ENCODE measurements around the gene RAP2C. TPM values are rescaled to one million over a fixed set of nuclear protein-coding genes. Genes with fewer than 3 reads are reported as not detected.

The RAP2C gene
- polyA plus RNA-seq, 1 donor from 2014 or later, result 26.2 TPM

Other genes with a start within 250 kb of the RAP2C start
- gene STK26, start 196.1 kb downstream of the RAP2C start, polyA plus RNA-seq, result 8.1 and 8.8 TPM in 2 replicates
- 0.54 and 1.2 TPM in 2 replicates for gene FRMD7, start 91.4 kb downstream of the RAP2C start, polyA plus RNA-seq

All from neural cell (in vitro differentiated cells).